ENCODE data around the gene LRRC40. TPM values are rescaled to one million over a fixed set of nuclear protein-coding genes. Genes with fewer than 3 reads are reported as not detected.

Gene LRRC40
- polyA plus RNA-seq, 3 donors, result 4.3 to 6.3 (median 5.0) TPM

DNA sequence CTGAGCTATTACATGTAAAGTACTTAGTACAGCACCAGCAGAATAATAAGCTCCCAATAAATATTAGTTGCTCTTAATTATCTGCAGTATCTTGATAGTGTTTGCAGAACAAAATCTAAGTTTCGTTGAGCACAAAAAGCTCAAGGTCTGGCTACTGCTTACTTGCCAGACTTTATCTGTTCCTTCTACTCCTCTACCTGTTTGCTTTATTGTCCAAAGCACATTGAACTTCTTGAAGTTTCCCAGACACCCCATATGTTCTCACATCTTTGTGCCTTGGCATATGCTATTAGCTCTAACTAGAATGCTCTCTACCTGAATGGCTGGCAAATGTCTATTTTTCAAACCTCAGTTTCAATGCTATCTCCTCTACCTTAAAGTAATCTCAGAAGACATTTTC, 54.9 kb downstream of the LRRC40 start:
- Histone ChIP-seq H3K4me2 (replicated peaks; ENCODE audit: extremely low read depth, low read length, poor library complexity, severe bottlenecking) (no peak overlapping the region), H3K9me3 (replicated peaks in 1 of 2; ENCODE audit: control insufficient read depth in 1 of 2, insufficient read depth in 1 of 2, low read length in 2 of 2) (no peaks in the 10 kb centered on the region), H3K36me3 (replicated peaks in 1 of 2; ENCODE audit: control insufficient read depth in 1 of 2, insufficient read depth in 2 of 2, low read length in 2 of 2) (peaks cover 40 to 58% of the 10 kb centered on the region in 2 donors), H2AFZ (ENCODE audit: insufficient read depth, low read depth, low read length, poor library complexity, severe bottlenecking) (no peak overlapping the region), H4K20me1 (ENCODE audit: insufficient read depth, low read length) (no peaks in the 10 kb centered on the region), H3K9ac (ENCODE audit: insufficient read depth, low read length, poor library complexity, severe bottlenecking) (no peak overlapping the region), H3K27me3 (ENCODE audit: control insufficient read depth in 2 of 2, insufficient read depth in 2 of 2, low read length in 2 of 2) (no peaks in the 10 kb centered on the region), H3K4me1 (ENCODE audit: control insufficient read depth in 1 of 2, insufficient read depth in 2 of 2, low read length in 2 of 2) (no peaks in the 10 kb centered on the region), H3K4me3 (replicated peaks in 1 of 3; ENCODE audit: low read depth in 2 of 3, low read length in 3 of 3) (no peak overlapping the region), H3K27ac (ENCODE audit: low read depth in 1 of 2, low read length in 2 of 2) (no peak overlapping the region), H3K79me2 (ENCODE audit: insufficient read depth, low read length) (no peaks in the 10 kb centered on the region)
- DNase-seq, result no peak
- peaks cover 38% of the 10 kb centered on the region in 2 donors for H3K36me3 Mint-ChIP-seq
- H3K9me3 Mint-ChIP-seq, result no peaks in the 10 kb centered on the region
- 100% methylated on average over 1 of the region's 1 CpG for WGBS (ENCODE audit: insufficient coverage)
- H3K27me3 Mint-ChIP-seq (ENCODE audit: low read depth in 3 of 3), result no peaks in the 10 kb centered on the region
- intact Hi-C loops (cut with micrococcal nuclease), result no loop called here
- H3K4me1 Mint-ChIP-seq, result no peaks in the 10 kb centered on the region
- TF ChIP-seq, protein P1, sequence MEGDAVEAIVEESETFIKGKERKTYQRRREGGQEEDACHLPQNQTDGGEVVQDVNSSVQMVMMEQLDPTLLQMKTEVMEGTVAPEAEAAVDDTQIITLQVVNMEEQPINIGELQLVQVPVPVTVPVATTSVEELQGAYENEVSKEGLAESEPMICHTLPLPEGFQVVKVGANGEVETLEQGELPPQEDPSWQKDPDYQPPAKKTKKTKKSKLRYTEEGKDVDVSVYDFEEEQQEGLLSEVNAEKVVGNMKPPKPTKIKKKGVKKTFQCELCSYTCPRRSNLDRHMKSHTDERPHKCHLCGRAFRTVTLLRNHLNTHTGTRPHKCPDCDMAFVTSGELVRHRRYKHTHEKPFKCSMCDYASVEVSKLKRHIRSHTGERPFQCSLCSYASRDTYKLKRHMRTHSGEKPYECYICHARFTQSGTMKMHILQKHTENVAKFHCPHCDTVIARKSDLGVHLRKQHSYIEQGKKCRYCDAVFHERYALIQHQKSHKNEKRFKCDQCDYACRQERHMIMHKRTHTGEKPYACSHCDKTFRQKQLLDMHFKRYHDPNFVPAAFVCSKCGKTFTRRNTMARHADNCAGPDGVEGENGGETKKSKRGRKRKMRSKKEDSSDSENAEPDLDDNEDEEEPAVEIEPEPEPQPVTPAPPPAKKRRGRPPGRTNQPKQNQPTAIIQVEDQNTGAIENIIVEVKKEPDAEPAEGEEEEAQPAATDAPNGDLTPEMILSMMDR (IDR thresholded peaks at IDR 0.05), result no peak
- no peak overlapping the region for H3K4me3 Mint-ChIP-seq
- H3K27ac Mint-ChIP-seq, result no peak overlapping the region

DNA sequence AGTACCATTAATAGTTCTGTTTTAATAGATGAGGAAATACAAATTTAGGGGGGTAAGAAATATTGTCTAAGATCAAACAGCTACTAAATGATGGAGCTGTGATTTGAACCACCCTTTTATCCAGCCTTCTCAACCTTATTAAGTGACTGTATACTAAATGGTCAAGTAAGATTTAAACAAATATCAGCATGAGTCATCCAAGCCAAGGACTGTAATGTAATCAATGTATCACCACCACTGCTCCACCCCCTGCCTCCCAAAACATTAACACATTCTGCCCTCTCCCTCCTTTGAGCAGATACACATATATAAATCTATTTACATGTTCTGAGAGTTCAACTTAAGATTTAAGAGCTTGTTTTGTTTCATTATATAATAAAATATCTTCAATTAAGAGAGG, 58.9 kb downstream of the LRRC40 start:
- Mint-ChIP-seq H3K4me1 (no peaks in the 10 kb centered on the region), H3K9me3 (no peaks in the 10 kb centered on the region), H3K4me3 (no peak overlapping the region), H3K27ac (no peak overlapping the region), H3K27me3 (ENCODE audit: low read depth in 3 of 3) (no peaks in the 10 kb centered on the region), H3K36me3 (peaks cover 21 to 31% of the 10 kb centered on the region in 2 donors)
- H3K27me3 ChIP-seq (ENCODE audit: control insufficient read depth in 2 of 2, insufficient read depth in 2 of 2, low read length in 2 of 2), result no peaks in the 10 kb centered on the region
- DNase-seq, result no peak
- H4K20me1 ChIP-seq (ENCODE audit: insufficient read depth, low read length), result no peaks in the 10 kb centered on the region
- H3K36me3 ChIP-seq (replicated peaks in 1 of 2; ENCODE audit: control insufficient read depth in 1 of 2, insufficient read depth in 2 of 2, low read length in 2 of 2), result peaks cover 40 to 68% of the 10 kb centered on the region in 2 donors
- H3K27ac ChIP-seq (ENCODE audit: low read depth in 1 of 2, low read length in 2 of 2), result no peak overlapping the region
- no peaks in the 10 kb centered on the region for H3K9me3 ChIP-seq (replicated peaks in 1 of 2; ENCODE audit: control insufficient read depth in 1 of 2, insufficient read depth in 1 of 2, low read length in 2 of 2)
- no peak overlapping the region for H3K4me3 ChIP-seq (replicated peaks in 1 of 3; ENCODE audit: low read depth in 2 of 3, low read length in 3 of 3)
- H3K9ac ChIP-seq (ENCODE audit: insufficient read depth, low read length, poor library complexity, severe bottlenecking), result no peak overlapping the region
- H3K79me2 ChIP-seq (ENCODE audit: insufficient read depth, low read length), result no peaks in the 10 kb centered on the region
- TF ChIP-seq, protein P1 (IDR thresholded peaks at IDR 0.05), result no peak
- intact Hi-C loops (cut with micrococcal nuclease), result no loop called here
- H3K4me2 ChIP-seq (replicated peaks; ENCODE audit: extremely low read depth, low read length, poor library complexity, severe bottlenecking), result no peak overlapping the region
- H3K4me1 ChIP-seq (ENCODE audit: control insufficient read depth in 1 of 2, insufficient read depth in 2 of 2, low read length in 2 of 2), result no peaks in the 10 kb centered on the region
- H2AFZ ChIP-seq (ENCODE audit: insufficient read depth, low read depth, low read length, poor library complexity, severe bottlenecking), result no peak overlapping the region
